OCI-LY1 (cell line): Measurements from ENCODE around the gene DYNC1LI1.

ENCODE experiments used
- H2AFZ ChIP-seq: fragments of 200-600 bp; sonication (generic), shearing (Covaris generic); 2 replicates; pipeline ENCODE4 v1.6.0; 2014; ENCODE audit warnings: antibody characterized with exemption, mild to moderate bottlenecking, low read length
- H3F3A ChIP-seq: fragments of 200-600 bp; sonication (generic), shearing (Covaris generic); 2 replicates; pipeline ENCODE4 v1.6.0; 2014; ENCODE audit warnings: mild to moderate bottlenecking, antibody characterized with exemption, low read length, moderate library complexity; ENCODE audit not compliant: insufficient read depth
- H3K27ac ChIP-seq: fragments of 200-600 bp; sonication (generic); 2 replicates; pipeline ENCODE4 v1.5.1; 2014; ENCODE audit warnings: low read length, mixed run types, mild to moderate bottlenecking, low read depth; ENCODE audit not compliant: poor library complexity, severe bottlenecking
- H3K27me3 ChIP-seq: fragments of 200-600 bp; sonication (generic); 2 replicates; pipeline ENCODE4 v1.6.0; 2014; ENCODE audit warnings: antibody characterized with exemption, mild to moderate bottlenecking, low read length, moderate library complexity; ENCODE audit not compliant: insufficient read depth
- H3K36me3 ChIP-seq: fragments of 200-600 bp; sonication (generic); 2 replicates; pipeline ENCODE4 v1.6.1; 2014; ENCODE audit warnings: mild to moderate bottlenecking, antibody characterized with exemption, low read length, moderate library complexity, mixed read lengths; ENCODE audit not compliant: insufficient read depth
- H3K4me1 ChIP-seq: fragments of 200-600 bp; sonication (generic); 2 replicates; pipeline ENCODE4 v1.5.1; 2014; ENCODE audit warnings: mild to moderate bottlenecking, low read length, moderate library complexity; ENCODE audit not compliant: insufficient read depth, severe bottlenecking
- H3K4me2 ChIP-seq: fragments of 200-600 bp; sonication (generic), shearing (Covaris generic); 2 replicates; pipeline ENCODE4 v1.6.1; 2014; ENCODE audit warnings: low read length
- H3K4me3 ChIP-seq: fragments of 200-600 bp; sonication (generic); 2 replicates; pipeline ENCODE4 v1.5.1; 2014; ENCODE audit warnings: low read length, low read depth, mild to moderate bottlenecking, mixed read lengths; ENCODE audit not compliant: poor library complexity, severe bottlenecking
- H3K79me2 ChIP-seq: fragments of 200-600 bp; shearing (Covaris generic); 2 replicates; pipeline ENCODE4 v1.6.1; 2016; ENCODE audit warnings: mixed run types, low read length, mixed read lengths; ENCODE audit not compliant: insufficient read depth
- H3K9ac ChIP-seq: fragments of 200-600 bp; sonication (generic), shearing (Covaris generic); 2 replicates; pipeline ENCODE4 v1.6.1; 2014; ENCODE audit warnings: mild to moderate bottlenecking, low read length, mixed read lengths
- H3K9me2 ChIP-seq: fragments of 200-600 bp; sonication (generic), shearing (Covaris generic); 2 replicates; pipeline ENCODE4 v1.6.1; 2014; ENCODE audit warnings: low read depth, mild to moderate bottlenecking, low read length, mixed read lengths
- H3K9me3 ChIP-seq: fragments of 200-600 bp; shearing (Covaris generic); 2 replicates; pipeline ENCODE4 v1.6.1; 2014; ENCODE audit warnings: low read length, mixed read lengths
- H4K20me1 ChIP-seq: fragments of 200-600 bp; sonication (generic), shearing (Covaris generic); 2 replicates; pipeline ENCODE4 v1.6.0; 2016; ENCODE audit warnings: mild to moderate bottlenecking, low read length; ENCODE audit not compliant: insufficient read depth
- EZH2 ChIP-seq: fragments of 200-600 bp; sonication (generic), shearing (Covaris generic); IDR thresholded peaks from 2 replicates; pipeline ENCODE4 v1.8.0; 2017; ENCODE audit warnings: borderline replicate concordance, mixed run types, mild to moderate bottlenecking, antibody characterized with exemption, low read length, moderate library complexity, mixed read lengths
- TF ChIP-seq, protein P1 (sequence below): fragments of 200-600 bp; sonication (generic), shearing (Covaris generic); IDR thresholded peaks from 2 replicates; pipeline ENCODE4 v1.5.1; 2017; ENCODE audit warnings: mild to moderate bottlenecking, antibody characterized with exemption, low read length, moderate library complexity, mixed read lengths

The DYNC1LI1 gene

DNA sequence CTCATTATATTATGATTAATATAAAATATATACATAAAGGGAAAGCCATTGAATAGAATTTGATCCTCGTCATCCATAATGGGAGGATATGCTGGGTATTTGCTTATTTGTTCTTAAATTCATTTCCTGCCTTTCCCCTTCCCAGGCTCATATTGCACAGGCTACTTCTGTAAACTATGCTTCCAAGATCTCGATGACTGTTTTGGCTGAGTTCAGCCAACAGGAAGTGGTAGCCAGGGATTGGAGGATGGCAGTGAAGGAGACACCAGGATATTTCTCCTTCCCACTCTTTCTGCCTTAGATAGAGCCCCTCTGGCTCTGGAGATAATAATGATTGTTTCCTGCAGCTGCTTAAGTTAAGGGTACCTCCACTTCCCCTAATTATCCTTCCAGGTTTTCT is 44.3 kb upstream of the DYNC1LI1 start:
- Histone ChIP-seq H3K27ac (no peak overlapping the region), H3K4me2 (no peak overlapping the region), H2AFZ (no peak overlapping the region), H3K9me2 (no peaks in the 10 kb centered on the region), H3K36me3 (no peaks in the 10 kb centered on the region), H3F3A (no peaks in the 10 kb centered on the region), H3K4me3 (no peak overlapping the region), H4K20me1 (no peaks in the 10 kb centered on the region), H3K9ac (no peak overlapping the region), H3K79me2 (no peaks in the 10 kb centered on the region), H3K27me3 (no peaks in the 10 kb centered on the region), H3K4me1 (no peaks in the 10 kb centered on the region), H3K9me3 (0 out of 2 replicates have a peak, but pooled peaks cover 3% of the 10 kb centered on the region)
- TF ChIP-seq EZH2 = no peak
- TF ChIP-seq, protein P1, sequence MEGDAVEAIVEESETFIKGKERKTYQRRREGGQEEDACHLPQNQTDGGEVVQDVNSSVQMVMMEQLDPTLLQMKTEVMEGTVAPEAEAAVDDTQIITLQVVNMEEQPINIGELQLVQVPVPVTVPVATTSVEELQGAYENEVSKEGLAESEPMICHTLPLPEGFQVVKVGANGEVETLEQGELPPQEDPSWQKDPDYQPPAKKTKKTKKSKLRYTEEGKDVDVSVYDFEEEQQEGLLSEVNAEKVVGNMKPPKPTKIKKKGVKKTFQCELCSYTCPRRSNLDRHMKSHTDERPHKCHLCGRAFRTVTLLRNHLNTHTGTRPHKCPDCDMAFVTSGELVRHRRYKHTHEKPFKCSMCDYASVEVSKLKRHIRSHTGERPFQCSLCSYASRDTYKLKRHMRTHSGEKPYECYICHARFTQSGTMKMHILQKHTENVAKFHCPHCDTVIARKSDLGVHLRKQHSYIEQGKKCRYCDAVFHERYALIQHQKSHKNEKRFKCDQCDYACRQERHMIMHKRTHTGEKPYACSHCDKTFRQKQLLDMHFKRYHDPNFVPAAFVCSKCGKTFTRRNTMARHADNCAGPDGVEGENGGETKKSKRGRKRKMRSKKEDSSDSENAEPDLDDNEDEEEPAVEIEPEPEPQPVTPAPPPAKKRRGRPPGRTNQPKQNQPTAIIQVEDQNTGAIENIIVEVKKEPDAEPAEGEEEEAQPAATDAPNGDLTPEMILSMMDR = no peak

GRCh38 chr3:32613183-32613582 is 42.5 kb upstream of the DYNC1LI1 start:
- H4K20me1 ChIP-seq = no peaks in the 10 kb centered on the region
- H3K4me1 ChIP-seq = no peaks in the 10 kb centered on the region
- no peaks in the 10 kb centered on the region for H3F3A ChIP-seq
- no peaks in the 10 kb centered on the region for H3K36me3 ChIP-seq
- no peak overlapping the region for H3K27ac ChIP-seq
- H3K4me2 ChIP-seq = no peak overlapping the region
- no peaks in the 10 kb centered on the region for H3K27me3 ChIP-seq
- H3K4me3 ChIP-seq = no peak overlapping the region
- TF ChIP-seq EZH2 = no peak
- TF ChIP-seq, protein P1 = no peak
- no peaks in the 10 kb centered on the region for H3K9me3 ChIP-seq
- no peak overlapping the region for H3K9ac ChIP-seq
- H3K9me2 ChIP-seq = no peaks in the 10 kb centered on the region
- H2AFZ ChIP-seq = no peak overlapping the region
- no peaks in the 10 kb centered on the region for H3K79me2 ChIP-seq

- H2AFZ ChIP-seq = no peak overlapping the region
Observed at GRCh38 chr3:32612547-32612946, 41.9 kb upstream of the DYNC1LI1 start.

More at GRCh38 chr3:32612547-32612946, 41.9 kb upstream of the DYNC1LI1 start:
- no peaks in the 10 kb centered on the region for H3K9me3 ChIP-seq
- no peak overlapping the region for H3K4me2 ChIP-seq
- no peak for TF ChIP-seq EZH2
- TF ChIP-seq, protein P1 = no peak
- H3K27ac ChIP-seq = no peak overlapping the region
- H3K4me1 ChIP-seq = no peaks in the 10 kb centered on the region
- H3K27me3 ChIP-seq = no peaks in the 10 kb centered on the region
- H3K36me3 ChIP-seq = no peaks in the 10 kb centered on the region; the same call in 1 of the 2 replicates
- no peak overlapping the region for H3K9ac ChIP-seq
- H3K9me2 ChIP-seq = no peaks in the 10 kb centered on the region
- no peaks in the 10 kb centered on the region for H3K79me2 ChIP-seq
- no peak overlapping the region for H3K4me3 ChIP-seq
- no peaks in the 10 kb centered on the region for H3F3A ChIP-seq
- no peaks in the 10 kb centered on the region for H4K20me1 ChIP-seq
